Mesendoderm (in vitro differentiated cells): ENCODE results near the gene SIX4.

Experiments used
- DNase-seq: peaks from one replicate; pipeline ENCODE4 v3.0.0; 2013
- H2AK5ac ChIP-seq: 2 replicates; pipeline ENCODE4 v1.6.1; 2013; ENCODE audit warnings: low read length, inconsistent platforms
- H2BK120ac ChIP-seq: 2 replicates; pipeline ENCODE4 v1.6.1; 2013; ENCODE audit warnings: low read depth, mild to moderate bottlenecking, low read length, moderate library complexity, mixed read lengths
- H2BK15ac ChIP-seq: replicated peaks from 2 replicates; pipeline ENCODE4 v1.6.1; 2013; ENCODE audit warnings: low read depth, mild to moderate bottlenecking, moderate library complexity
- H2BK5ac ChIP-seq: 2 replicates; pipeline ENCODE4 v1.6.1; 2013; ENCODE audit warnings: low read length, inconsistent platforms
- H3K18ac ChIP-seq: 2 replicates; pipeline ENCODE4 v1.6.1; 2013; ENCODE audit warnings: mild to moderate bottlenecking, low read length, mixed read lengths
- H3K23ac ChIP-seq: one replicate; pipeline ENCODE4 v1.6.1; 2013; ENCODE audit warnings: low read length
- H3K27ac ChIP-seq: 2 replicates; pipeline ENCODE4 v1.5.1; 2013; ENCODE audit warnings: low read depth, mild to moderate bottlenecking, inconsistent platforms, low read length, moderate library complexity
- H3K27me3 ChIP-seq: 2 replicates; pipeline ENCODE4 v1.6.1; 2013; ENCODE audit warnings: low read length, control low read depth, mild to moderate bottlenecking, inconsistent platforms; ENCODE audit not compliant: insufficient read depth, poor library complexity
- H3K36me3 ChIP-seq: 2 replicates; pipeline ENCODE4 v1.6.1; 2013; ENCODE audit warnings: low read length, inconsistent platforms; ENCODE audit not compliant: control insufficient read depth, insufficient read depth
- H3K4ac ChIP-seq: one replicate; pipeline ENCODE4 v1.6.1; 2013; ENCODE audit warnings: low read depth, mild to moderate bottlenecking, low read length, moderate library complexity
- H3K4me1 ChIP-seq: 2 replicates; pipeline ENCODE4 v1.6.1; 2013; ENCODE audit warnings: low read depth, low read length, inconsistent platforms; ENCODE audit not compliant: control insufficient read depth
- H3K4me2 ChIP-seq: 2 replicates; pipeline ENCODE4 v1.6.1; 2013; ENCODE audit warnings: low read length
- H3K4me3 ChIP-seq: 2 replicates; pipeline ENCODE4 v1.5.1; 2013; ENCODE audit warnings: mild to moderate bottlenecking, low read length
- H3K56ac ChIP-seq: one replicate; pipeline ENCODE4 v1.6.1; 2013; ENCODE audit warnings: low read length
- H3K79me1 ChIP-seq: 2 replicates; pipeline ENCODE4 v1.6.1; 2013; ENCODE audit warnings: low read length, inconsistent platforms
- H3K79me2 ChIP-seq: 2 replicates; pipeline ENCODE4 v1.6.1; 2013; ENCODE audit warnings: mild to moderate bottlenecking, low read length; ENCODE audit not compliant: control insufficient read depth, insufficient read depth
- H3K9ac ChIP-seq: 2 replicates; pipeline ENCODE4 v1.6.1; 2013; ENCODE audit warnings: low read length, inconsistent platforms
- H4K5ac ChIP-seq: one replicate; pipeline ENCODE4 v1.6.1; 2013; ENCODE audit warnings: low read length
- H4K8ac ChIP-seq: one replicate; pipeline ENCODE4 v1.6.1; 2013; ENCODE audit warnings: low read depth, mild to moderate bottlenecking, control low read depth, low read length, moderate library complexity
- WGBS: extraction: QIAGEN DNeasy Blood & Tissue Kit; methylation state at CpG from one replicate; pipeline ENCODE4 v1.1.7; 2013; ENCODE audit warnings: low lambda C conversion rate, missing lambda C conversion rate; ENCODE audit not compliant: insufficient coverage; ENCODE audit errors: extremely low coverage; 5-methylcytosine and 5-hydroxymethylcytosine counted together

Gene SIX4

GRCh38 chr14:60760209-60760608, 36.1 kb upstream of the SIX4 start:
- H3K36me3 ChIP-seq = no peaks in the 10 kb centered on the region
- no peak overlapping the region for H3K4ac ChIP-seq

GRCh38 chr14:60758885-60759284, 34.7 kb upstream of the SIX4 start:
- DNase-seq = no peak
- Histone ChIP-seq H2BK5ac (no peak overlapping the region), H3K36me3 (no peaks in the 10 kb centered on the region), H3K27ac (no peak overlapping the region), H3K9ac (no peak overlapping the region), H3K4me3 (no peak overlapping the region), H3K4me1 (peaks cover 1% of the 10 kb centered on the region), H4K5ac (no peak overlapping the region), H3K23ac (no peak overlapping the region), H3K18ac (no peak overlapping the region), H2BK15ac (no peak overlapping the region), H3K79me2 (no peaks in the 10 kb centered on the region), H3K79me1 (no peaks in the 10 kb centered on the region), H2AK5ac (no peak overlapping the region), H3K4ac (no peak overlapping the region), H3K27me3 (no peaks in the 10 kb centered on the region), H3K56ac (no peak overlapping the region), H3K4me2 (no peak overlapping the region), H2BK120ac (no peak overlapping the region), H4K8ac (no peak overlapping the region)
- WGBS = no CpG with 5 or more reads among the region's 2 CpGs

More at GRCh38 chr14:60760209-60760608, 36.1 kb upstream of the SIX4 start:
- Histone ChIP-seq H3K79me2 (no peaks in the 10 kb centered on the region), H3K23ac (no peak overlapping the region), H2BK5ac (no peak overlapping the region), H3K79me1 (no peaks in the 10 kb centered on the region), H3K27me3 (no peaks in the 10 kb centered on the region), H4K5ac (no peak overlapping the region), H3K4me3 (no peak overlapping the region), H3K18ac (no peak overlapping the region), H2BK120ac (no peak overlapping the region), H3K4me1 (peaks cover 1% of the 10 kb centered on the region), H3K4me2 (no peak overlapping the region), H3K27ac (no peak overlapping the region), H4K8ac (no peak overlapping the region), H2AK5ac (no peak overlapping the region), H3K9ac (no peak overlapping the region), H2BK15ac (no peak overlapping the region), H3K56ac (no peak overlapping the region)
- WGBS = no CpG with 5 or more reads among the region's 1 CpG
- no peak for DNase-seq

- Histone ChIP-seq H3K79me1 (no peaks in the 10 kb centered on the region), H3K23ac (no peak overlapping the region), H3K36me3 (no peaks in the 10 kb centered on the region), H2BK5ac (no peak overlapping the region), H3K4me3 (no peak overlapping the region), H4K8ac (no peak overlapping the region), H2BK15ac (no peak overlapping the region), H3K27me3 (no peaks in the 10 kb centered on the region), H3K18ac (no peak overlapping the region), H2BK120ac (no peak overlapping the region), H3K4me1 (peaks cover 1% of the 10 kb centered on the region), H3K56ac (no peak overlapping the region), H3K4ac (no peak overlapping the region), H3K27ac (no peak overlapping the region), H4K5ac (no peak overlapping the region), H3K79me2 (no peaks in the 10 kb centered on the region), H2AK5ac (no peak overlapping the region), H3K4me2 (no peak overlapping the region), H3K9ac (no peak overlapping the region)
- no peak for DNase-seq
- no CpG with 5 or more reads among the region's 1 CpG for WGBS
Measured at GRCh38 chr14:60757567-60758002, 33.4 kb upstream of the SIX4 start.

- no peak overlapping the region for H3K56ac ChIP-seq
- DNase-seq = no peak
- H4K8ac ChIP-seq = no peak overlapping the region
- H3K4me1 ChIP-seq = peaks cover 1% of the 10 kb centered on the region
- 100% methylated on average over 1 of the region's 1 CpG for WGBS
- no peak overlapping the region for H2AK5ac ChIP-seq
- H3K79me1 ChIP-seq = no peaks in the 10 kb centered on the region
- no peaks in the 10 kb centered on the region for H3K79me2 ChIP-seq
- no peak overlapping the region for H3K18ac ChIP-seq
- no peak overlapping the region for H3K4ac ChIP-seq
- H2BK5ac ChIP-seq = no peak overlapping the region
- no peak overlapping the region for H3K4me2 ChIP-seq
- no peak overlapping the region for H3K4me3 ChIP-seq
- no peak overlapping the region for H4K5ac ChIP-seq
- H3K27me3 ChIP-seq = no peaks in the 10 kb centered on the region
- H3K23ac ChIP-seq = no peak overlapping the region
- H3K27ac ChIP-seq = no peak overlapping the region
- no peaks in the 10 kb centered on the region for H3K36me3 ChIP-seq
- H3K9ac ChIP-seq = no peak overlapping the region
- no peak overlapping the region for H2BK15ac ChIP-seq
- no peak overlapping the region for H2BK120ac ChIP-seq
Measured at GRCh38 chr14:60756847-60757246, 32.7 kb upstream of the SIX4 start.

- no peak overlapping the region for H2AK5ac ChIP-seq
- H3K4me1 ChIP-seq = no peaks in the 10 kb centered on the region
- no peaks in the 10 kb centered on the region for H3K79me1 ChIP-seq
- H3K36me3 ChIP-seq = no peaks in the 10 kb centered on the region
- no peak for DNase-seq
- no peaks in the 10 kb centered on the region for H3K79me2 ChIP-seq
- H3K18ac ChIP-seq = no peak overlapping the region
- H3K56ac ChIP-seq = no peak overlapping the region
- no peak overlapping the region for H3K23ac ChIP-seq
- H2BK120ac ChIP-seq = no peak overlapping the region
- H4K8ac ChIP-seq = no peak overlapping the region
- WGBS = no CpG with 5 or more reads among the region's 7 CpGs
- H2BK15ac ChIP-seq = no peak overlapping the region
- no peak overlapping the region for H3K4ac ChIP-seq
- H3K4me2 ChIP-seq = no peak overlapping the region
- H3K27me3 ChIP-seq = no peaks in the 10 kb centered on the region
- no peak overlapping the region for H3K4me3 ChIP-seq
- H4K5ac ChIP-seq = no peak overlapping the region
- H3K27ac ChIP-seq = no peak overlapping the region
- H2BK5ac ChIP-seq = no peak overlapping the region
- H3K9ac ChIP-seq = no peak overlapping the region
Measured at GRCh38 chr14:60753264-60754119, 29.3 kb upstream of the SIX4 start.

GRCh38 chr14:60744566-60744965, 20.4 kb upstream of the SIX4 start:
- Histone ChIP-seq H3K4me3 (no peak overlapping the region), H3K79me1 (peaks cover 5% of the 10 kb centered on the region), H3K4me2 (no peak overlapping the region), H3K4me1 (peaks cover 3% of the 10 kb centered on the region), H3K36me3 (no peaks in the 10 kb centered on the region), H3K79me2 (peaks cover 17% of the 10 kb centered on the region), H2BK15ac (no peak overlapping the region), H3K27ac (no peak overlapping the region), H3K23ac (no peak overlapping the region), H3K27me3 (no peaks in the 10 kb centered on the region), H4K8ac (no peak overlapping the region), H2BK120ac (no peak overlapping the region), H3K4ac (no peak overlapping the region), H3K56ac (no peak overlapping the region), H4K5ac (no peak overlapping the region), H3K18ac (no peak overlapping the region), H3K9ac (no peak overlapping the region), H2BK5ac (no peak overlapping the region), H2AK5ac (no peak overlapping the region)
- DNase-seq = no peak
